ENCODE results near the gene IGSF9B. TPM values are rescaled to one million over a fixed set of nuclear protein-coding genes. Genes with fewer than 3 reads are reported as not detected.

Gene IGSF9B
- total and polyA plus RNA-seq, 4 donors: 0.07 to 0.33 (median 0.09) TPM; not detected in 1

DNA sequence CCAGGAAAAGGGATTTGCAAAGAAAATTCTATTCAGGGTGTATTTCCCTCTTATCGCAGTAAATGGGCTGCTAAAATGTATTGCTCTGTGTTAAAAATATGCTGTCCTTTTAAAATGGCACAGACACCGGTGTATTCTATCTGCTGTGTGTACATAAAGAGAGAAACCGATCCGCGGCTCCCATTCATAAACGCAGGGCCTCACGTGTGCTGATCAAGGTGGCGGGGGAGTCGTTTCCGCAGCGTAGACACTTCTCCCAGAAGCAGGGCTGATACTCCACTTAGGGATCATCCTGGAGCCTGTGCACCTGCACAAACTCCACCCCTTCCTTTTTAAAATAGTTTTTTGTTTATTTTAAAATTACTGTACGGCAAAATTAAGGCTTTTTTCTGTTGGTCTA is 26.1 kb upstream of the IGSF9B start (continued):
- no peak for TF ChIP-seq JUND (IDR thresholded peaks at IDR 0.05)
- TF ChIP-seq SP1 (IDR thresholded peaks at IDR 0.05): no peak
- TF ChIP-seq RAD21 (IDR thresholded peaks at IDR 0.05): no peak
- no peak for TF ChIP-seq FOXA2 (IDR thresholded peaks at IDR 0.05)
- TF ChIP-seq YY1 (IDR thresholded peaks at IDR 0.05): no peak

DNA sequence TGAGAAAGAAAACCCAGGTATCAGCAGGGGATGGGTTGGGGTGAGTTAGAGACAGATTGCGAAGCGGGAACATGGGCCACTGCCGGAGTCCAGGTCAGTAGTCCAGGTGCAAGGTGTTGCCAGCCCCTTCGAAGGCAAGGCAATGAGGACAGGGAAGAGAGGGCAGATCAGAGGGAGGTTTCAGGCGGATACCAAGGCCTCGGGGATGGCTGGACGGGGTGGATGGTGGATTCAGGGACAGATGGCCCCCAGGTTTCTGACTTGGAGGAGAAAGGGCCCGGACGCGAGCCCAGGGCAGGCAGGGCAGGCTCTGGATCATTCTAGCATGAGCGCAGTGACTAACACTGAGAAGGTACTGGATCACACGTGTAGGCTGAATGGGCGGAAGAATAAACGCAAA is 25.4 kb upstream of the IGSF9B start:
- no peaks in the 10 kb centered on the region for H3K27me3 ChIP-seq (ENCODE audit: control insufficient read depth in 4 of 4, insufficient read depth in 4 of 4, low read length in 3 of 4)
- peaks cover 0 to 4% (median 0%) of the 10 kb centered on the region in 4 donors for H3K9me3 ChIP-seq (ENCODE audit: control insufficient read depth in 4 of 4, low read length in 3 of 4)
- WGBS: 82% methylated on average over 14 of the region's 14 CpGs
- TF ChIP-seq EGR1 (IDR thresholded peaks at IDR 0.05; ENCODE audit: low read depth in 2 of 2) (no peak), FOXA1 (IDR thresholded peaks at IDR 0.05) (no peak), GABPA (IDR thresholded peaks at IDR 0.05 in 1 of 2, conservative IDR thresholded peaks at IDR 0.05 in 1 of 2) (no peak)
- no peaks in the 10 kb centered on the region for H3K4me1 ChIP-seq (ENCODE audit: control insufficient read depth in 4 of 4, insufficient read depth in 4 of 4, low read length in 3 of 4)
- no peak overlapping the region for H3K9ac ChIP-seq (ENCODE audit: low read depth in 1 of 2, low read length in 2 of 2)
- no peak overlapping the region for H3K27ac ChIP-seq (ENCODE audit: low read depth in 1 of 2, low read length in 2 of 2)
- DNase-seq (ENCODE audit: low spot score): no peak
- H3K36me3 ChIP-seq (ENCODE audit: control insufficient read depth in 4 of 4, insufficient read depth in 3 of 4, low read depth in 1 of 4, low read length in 3 of 4): no peaks in the 10 kb centered on the region
- H3K4me3 ChIP-seq (ENCODE audit: low read depth in 1 of 3, low read length in 3 of 3): no peak overlapping the region

- no peak overlapping the region for H3K9ac ChIP-seq (ENCODE audit: low read depth in 1 of 2, low read length in 2 of 2)
- H3K9me3 ChIP-seq (ENCODE audit: control insufficient read depth in 4 of 4, low read length in 3 of 4): peaks cover 0 to 4% (median 0%) of the 10 kb centered on the region in 4 donors
- WGBS: 66% methylated on average over 5 of the region's 5 CpGs
- no peaks in the 10 kb centered on the region for H3K36me3 ChIP-seq (ENCODE audit: control insufficient read depth in 4 of 4, insufficient read depth in 3 of 4, low read depth in 1 of 4, low read length in 3 of 4)
- no peak overlapping the region for H3K4me3 ChIP-seq (ENCODE audit: low read depth in 1 of 3, low read length in 3 of 3)
- no peaks in the 10 kb centered on the region for H3K4me1 ChIP-seq (ENCODE audit: control insufficient read depth in 4 of 4, insufficient read depth in 4 of 4, low read length in 3 of 4)
- peak; percentile 34 for TF ChIP-seq NR2F2 (IDR thresholded peaks at IDR 0.05)
- no peak for TF ChIP-seq HNF4A (conservative IDR thresholded peaks at IDR 0.05)
- DNase-seq (ENCODE audit: low spot score): no peak
- H3K27ac ChIP-seq (ENCODE audit: low read depth in 1 of 2, low read length in 2 of 2): no peak overlapping the region
- H3K27me3 ChIP-seq (ENCODE audit: control insufficient read depth in 4 of 4, insufficient read depth in 4 of 4, low read length in 3 of 4): no peaks in the 10 kb centered on the region
Measured at GRCh38 chr11:133981156-133981555, 24.4 kb upstream of the IGSF9B start.

- 52% methylated on average over 9 of the region's 9 CpGs for WGBS
- no peaks in the 10 kb centered on the region for H3K27me3 ChIP-seq (ENCODE audit: control insufficient read depth in 4 of 4, insufficient read depth in 4 of 4, low read length in 3 of 4)
- no peaks in the 10 kb centered on the region for H3K4me1 ChIP-seq (ENCODE audit: control insufficient read depth in 4 of 4, insufficient read depth in 4 of 4, low read length in 3 of 4)
- DNase-seq (ENCODE audit: low spot score): no peak
- no peak for TF ChIP-seq FOXA1 (IDR thresholded peaks at IDR 0.05)
- TF ChIP-seq RAD21 (IDR thresholded peaks at IDR 0.05): no peak
- no peak for TF ChIP-seq NR2F2 (IDR thresholded peaks at IDR 0.05)
- TF ChIP-seq YY1 (IDR thresholded peaks at IDR 0.05): no peak
- TF ChIP-seq, protein P1, sequence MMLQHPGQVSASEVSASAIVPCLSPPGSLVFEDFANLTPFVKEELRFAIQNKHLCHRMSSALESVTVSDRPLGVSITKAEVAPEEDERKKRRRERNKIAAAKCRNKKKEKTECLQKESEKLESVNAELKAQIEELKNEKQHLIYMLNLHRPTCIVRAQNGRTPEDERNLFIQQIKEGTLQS (IDR thresholded peaks at IDR 0.05): no peak
- TF ChIP-seq TAF1 (conservative IDR thresholded peaks at IDR 0.05): no peak
- TF ChIP-seq GABPA (IDR thresholded peaks at IDR 0.05 in 1 of 2, conservative IDR thresholded peaks at IDR 0.05 in 1 of 2): no peak
- TF ChIP-seq, protein P2, sequence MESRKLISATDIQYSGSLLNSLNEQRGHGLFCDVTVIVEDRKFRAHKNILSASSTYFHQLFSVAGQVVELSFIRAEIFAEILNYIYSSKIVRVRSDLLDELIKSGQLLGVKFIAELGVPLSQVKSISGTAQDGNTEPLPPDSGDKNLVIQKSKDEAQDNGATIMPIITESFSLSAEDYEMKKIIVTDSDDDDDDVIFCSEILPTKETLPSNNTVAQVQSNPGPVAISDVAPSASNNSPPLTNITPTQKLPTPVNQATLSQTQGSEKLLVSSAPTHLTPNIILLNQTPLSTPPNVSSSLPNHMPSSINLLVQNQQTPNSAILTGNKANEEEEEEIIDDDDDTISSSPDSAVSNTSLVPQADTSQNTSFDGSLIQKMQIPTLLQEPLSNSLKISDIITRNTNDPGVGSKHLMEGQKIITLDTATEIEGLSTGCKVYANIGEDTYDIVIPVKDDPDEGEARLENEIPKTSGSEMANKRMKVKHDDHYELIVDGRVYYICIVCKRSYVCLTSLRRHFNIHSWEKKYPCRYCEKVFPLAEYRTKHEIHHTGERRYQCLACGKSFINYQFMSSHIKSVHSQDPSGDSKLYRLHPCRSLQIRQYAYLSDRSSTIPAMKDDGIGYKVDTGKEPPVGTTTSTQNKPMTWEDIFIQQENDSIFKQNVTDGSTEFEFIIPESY (IDR thresholded peaks at IDR 0.05): no peak
- no peak for TF ChIP-seq FOXA2 (IDR thresholded peaks at IDR 0.05)
- TF ChIP-seq HNF4G (IDR thresholded peaks at IDR 0.05): no peak
- no peak for TF ChIP-seq REST (IDR thresholded peaks at IDR 0.05)
- no peak for TF ChIP-seq SP1 (IDR thresholded peaks at IDR 0.05)
- no peak for TF ChIP-seq JUND (IDR thresholded peaks at IDR 0.05)
- no peak overlapping the region for H3K4me3 ChIP-seq (ENCODE audit: low read depth in 1 of 3, low read length in 3 of 3)
- H3K27ac ChIP-seq (ENCODE audit: low read depth in 1 of 2, low read length in 2 of 2): no peak overlapping the region
- H3K9ac ChIP-seq (ENCODE audit: low read depth in 1 of 2, low read length in 2 of 2): no peak overlapping the region
- peaks cover 0 to 4% (median 0%) of the 10 kb centered on the region in 4 donors for H3K9me3 ChIP-seq (ENCODE audit: control insufficient read depth in 4 of 4, low read length in 3 of 4)
- H3K36me3 ChIP-seq (ENCODE audit: control insufficient read depth in 4 of 4, insufficient read depth in 3 of 4, low read depth in 1 of 4, low read length in 3 of 4): no peaks in the 10 kb centered on the region
Measured at GRCh38 chr11:133980665-133981064, 23.9 kb upstream of the IGSF9B start.

All from liver (tissue), 9 donors.